OCI-LY3 (cell line): ENCODE measurements around the gene SUN3.

Source experiments
- CTCF ChIP-seq: fragments of 200-600, 300-600 bp; sonication (generic); IDR thresholded peaks from 2 replicates; pipeline ENCODE4 v1.5.1; 2014; ENCODE audit warnings: antibody characterized with exemption, low read length, low read depth
- EZH2phosphoT487 ChIP-seq: fragments of 200-600 bp; shearing (Covaris generic); IDR thresholded peaks from 2 replicates; pipeline ENCODE4 v1.6.1; 2018; ENCODE audit warnings: antibody characterized with exemption, mixed run types, low read depth

- TF ChIP-seq CTCF (no peak), EZH2phosphoT487 (no peak)
Observed at GRCh38 chr7:48035967-48036478, 7.1 kb upstream of the SUN3 start.
